GM18861 (cell line): ENCODE measurements around the gene ELMO2.

Experiments used
- ATAC-seq: cut with Tn5 transposase; IDR thresholded peaks from one replicate; pipeline ENCODE4 v1.9.1; 2021; ENCODE audit not compliant: unreplicated experiment

Gene ELMO2

GRCh38 chr20:46334303-46334904, 72.0 kb downstream of the ELMO2 start:
- no peak for ATAC-seq

- no peak for ATAC-seq
Observed at GRCh38 chr20:46333161-46333991, 73.0 kb downstream of the ELMO2 start.

GRCh38 chr20:46332373-46333160, 73.8 kb downstream of the ELMO2 start:
- ATAC-seq, result no peak

DNA sequence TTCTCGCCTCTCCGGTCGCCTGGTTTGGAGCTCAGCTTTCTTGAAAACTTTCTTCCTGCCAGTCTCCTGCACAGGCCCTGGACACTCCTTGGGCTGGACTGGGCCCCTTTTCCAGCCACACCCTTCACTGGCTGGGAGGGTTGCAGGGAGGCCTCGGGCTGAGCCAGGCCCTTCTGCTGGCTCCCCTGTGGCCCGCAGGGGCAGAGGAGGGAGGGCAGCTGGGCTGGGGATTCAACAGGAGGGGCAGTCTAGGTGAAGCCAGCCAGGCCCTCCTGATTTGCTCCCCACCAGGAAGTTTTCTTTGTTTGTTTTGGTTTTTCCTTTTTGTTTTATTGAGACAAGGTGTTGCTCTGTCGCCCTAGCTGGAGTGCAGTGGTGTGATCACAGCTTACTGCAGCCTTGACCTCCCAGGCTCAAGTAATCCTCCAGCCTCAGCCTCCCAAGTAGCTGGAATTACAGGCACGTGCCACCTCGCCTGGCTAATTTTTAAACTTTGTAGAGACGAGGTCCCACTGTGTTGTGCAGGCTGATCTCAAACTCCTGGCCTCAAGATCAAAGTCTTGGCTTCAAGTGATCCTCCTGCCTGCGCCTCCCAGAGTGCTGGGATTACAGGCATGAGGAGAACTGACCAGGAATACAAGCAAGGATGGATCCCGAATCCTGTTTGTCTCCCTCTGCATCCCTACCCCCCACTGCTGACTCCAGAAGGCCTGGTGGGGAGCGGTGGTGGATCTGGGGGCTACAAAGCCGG, 74.6 kb downstream of the ELMO2 start:
- ATAC-seq, result no peak

DNA sequence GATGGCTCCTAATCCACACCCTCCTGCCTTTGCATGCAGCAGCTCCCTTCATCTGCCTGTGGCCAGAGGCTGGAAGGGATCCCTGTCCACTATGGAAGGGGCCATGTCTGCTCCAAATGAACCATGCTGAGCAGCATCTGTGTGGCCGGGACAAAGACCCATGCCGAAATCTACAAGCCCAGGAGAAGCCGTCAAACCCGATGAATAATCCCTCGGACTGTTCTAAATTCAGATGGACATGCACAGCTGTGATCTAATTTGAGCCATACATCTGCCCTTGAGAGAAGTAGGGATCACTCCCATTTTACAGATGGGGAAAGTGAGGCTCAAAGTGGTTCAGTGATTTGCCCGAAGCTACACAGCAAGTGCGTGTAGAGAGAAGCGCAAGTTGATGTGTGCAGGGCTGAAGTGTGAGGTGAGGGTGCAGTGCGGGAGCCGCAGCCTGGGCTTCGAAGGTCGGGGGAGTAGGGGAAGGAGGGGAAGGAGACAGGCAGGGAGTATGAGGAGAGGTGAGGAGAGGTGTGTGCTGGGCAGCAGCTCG, 75.5 kb downstream of the ELMO2 start:
- no peak for ATAC-seq

GRCh38 chr20:46330072-46330763, 76.2 kb downstream of the ELMO2 start:
- ATAC-seq, result no peak

GRCh38 chr20:46328200-46328882, 78.1 kb downstream of the ELMO2 start:
- no peak for ATAC-seq

DNA sequence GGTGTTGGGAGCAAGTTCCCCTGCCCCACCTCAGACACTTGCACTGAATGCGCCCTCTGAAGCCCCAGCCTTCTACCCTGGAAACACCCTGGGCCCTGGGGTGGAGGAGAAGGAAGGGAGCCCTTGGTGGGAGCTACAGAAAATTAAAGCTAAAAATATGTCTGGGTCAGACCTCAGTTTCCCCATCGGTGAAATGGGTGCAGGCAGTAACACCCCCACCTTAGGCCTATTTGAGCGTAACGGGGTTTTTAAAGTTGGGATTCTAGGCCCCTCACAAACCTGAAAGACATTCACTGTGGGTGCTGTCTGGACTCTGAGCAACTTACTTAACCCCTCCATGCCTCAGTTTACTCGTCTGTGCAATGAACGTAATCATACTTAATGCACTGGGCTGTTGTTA, 78.9 kb downstream of the ELMO2 start:
- no peak for ATAC-seq

DNA sequence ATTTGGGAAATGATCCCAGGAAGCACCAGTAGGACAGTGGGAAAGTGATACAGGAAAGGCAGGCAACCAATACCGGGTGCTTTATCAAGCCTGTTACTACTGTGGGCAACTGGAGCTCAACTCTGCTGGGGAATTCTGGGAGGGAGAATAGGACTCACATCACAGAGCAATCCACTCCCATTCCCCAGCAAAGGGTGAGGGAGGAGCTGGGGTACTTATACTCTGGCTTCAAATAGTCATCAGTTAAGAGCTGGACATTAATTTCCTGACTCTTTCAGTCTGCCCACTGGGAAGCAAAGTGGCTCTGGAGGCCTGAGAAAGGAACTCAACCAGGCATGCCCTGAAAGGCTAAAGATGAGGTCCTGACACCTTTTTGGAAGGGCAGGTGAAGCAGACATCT, 80.6 kb downstream of the ELMO2 start:
- ATAC-seq, result no peak

DNA sequence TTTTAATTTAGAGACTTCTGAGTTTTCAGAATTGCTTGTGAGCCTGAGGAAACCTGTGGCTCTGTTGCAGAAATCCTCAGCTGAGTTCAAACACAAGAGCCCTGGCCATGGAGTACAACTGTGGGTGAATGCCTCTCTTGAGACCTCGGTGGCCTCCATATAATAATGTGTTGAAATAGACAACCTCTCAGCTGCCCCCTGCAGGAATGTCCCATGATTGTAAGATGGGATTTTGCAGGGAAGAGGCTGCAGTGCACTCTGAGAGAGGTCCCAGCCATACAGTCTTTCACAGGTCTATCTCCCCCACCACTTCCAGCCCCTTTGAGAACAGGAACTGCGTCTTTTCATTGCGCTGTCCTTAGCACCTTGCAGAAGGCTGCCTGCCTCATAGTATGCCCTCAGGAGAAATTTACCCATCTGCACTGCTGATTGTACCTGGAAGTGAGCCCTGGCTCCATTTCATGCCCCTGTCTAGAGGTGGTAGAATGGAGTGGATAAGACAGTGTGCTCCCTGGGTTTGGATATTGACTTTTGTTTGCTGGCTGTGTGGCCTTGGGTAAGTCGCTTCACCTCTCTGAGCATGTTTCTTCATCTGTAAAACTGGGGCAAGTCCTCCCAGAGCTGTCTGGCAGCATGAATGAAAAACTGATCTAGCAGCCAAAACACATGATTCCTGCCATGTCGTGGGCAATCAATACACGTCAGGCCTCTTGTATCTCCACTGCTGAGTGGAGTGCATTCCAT, 81.3 kb downstream of the ELMO2 start:
- ATAC-seq, result no peak

GRCh38 chr20:46324379-46324778, 82.0 kb downstream of the ELMO2 start:
- no peak for ATAC-seq

DNA sequence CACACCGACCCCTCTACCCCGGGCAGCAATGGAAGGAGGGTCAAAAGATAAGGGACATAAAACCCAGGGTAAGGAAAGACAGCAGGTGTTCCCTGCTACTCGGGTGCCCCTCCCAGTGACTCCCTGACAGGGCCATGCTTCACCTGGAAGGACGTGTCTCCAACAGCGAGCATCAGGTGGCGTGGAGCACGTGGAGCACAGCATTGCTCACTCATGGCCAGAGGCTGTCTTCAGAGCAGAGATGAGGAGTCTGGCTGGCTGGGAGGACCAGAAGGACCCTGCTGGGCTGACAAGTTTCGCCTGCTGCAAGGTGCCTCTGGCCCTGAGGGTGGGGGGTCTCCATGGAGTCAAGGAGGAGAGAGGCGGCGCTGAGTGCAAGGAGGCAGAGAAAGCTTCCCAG, 82.9 kb downstream of the ELMO2 start:
- ATAC-seq, result no peak

DNA sequence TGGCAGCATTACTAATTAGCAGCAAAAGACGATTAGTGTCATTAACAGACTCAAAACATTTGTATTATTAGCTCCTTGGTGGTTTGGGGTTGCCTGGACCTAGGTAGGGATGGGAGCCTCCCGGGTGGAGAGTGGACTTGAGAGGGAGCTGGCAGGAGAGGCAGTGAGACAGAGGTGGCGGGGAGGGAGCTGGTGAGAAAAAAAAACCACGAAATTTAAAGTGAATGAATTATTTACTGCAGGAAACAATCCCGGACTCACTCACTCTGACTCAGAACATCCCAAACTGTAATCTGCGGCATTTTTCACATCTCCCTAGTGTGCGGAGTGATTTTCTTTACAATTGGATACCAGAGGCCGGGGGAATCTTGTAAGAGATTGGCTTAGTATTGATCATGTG, 83.8 kb downstream of the ELMO2 start:
- ATAC-seq, result no peak

DNA sequence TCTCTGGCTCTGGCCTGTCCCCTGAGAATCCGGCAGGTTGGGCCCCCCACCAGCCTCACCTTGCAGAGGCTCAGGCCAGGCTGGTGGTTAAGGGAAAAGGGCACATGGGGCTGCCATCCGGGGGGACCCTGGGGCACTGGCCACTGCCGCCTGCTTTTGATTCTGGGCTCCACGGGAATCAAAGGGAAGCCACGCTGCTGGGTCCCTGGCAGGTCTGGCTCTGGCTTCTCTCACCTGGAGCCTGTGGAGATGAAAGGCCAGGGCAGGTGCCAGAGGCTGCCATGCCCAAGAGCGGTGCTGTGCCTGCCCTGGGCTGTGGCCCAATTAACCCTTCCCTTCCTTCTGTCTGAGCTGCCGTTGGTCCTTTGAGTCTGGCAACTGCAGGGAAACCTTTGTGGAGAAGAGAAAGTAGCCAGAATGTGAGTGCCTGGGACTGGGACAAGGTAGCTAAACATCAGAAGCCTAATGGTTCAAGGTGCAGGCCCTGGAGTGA, 88.7 kb downstream of the ELMO2 start:
- no peak for ATAC-seq

DNA sequence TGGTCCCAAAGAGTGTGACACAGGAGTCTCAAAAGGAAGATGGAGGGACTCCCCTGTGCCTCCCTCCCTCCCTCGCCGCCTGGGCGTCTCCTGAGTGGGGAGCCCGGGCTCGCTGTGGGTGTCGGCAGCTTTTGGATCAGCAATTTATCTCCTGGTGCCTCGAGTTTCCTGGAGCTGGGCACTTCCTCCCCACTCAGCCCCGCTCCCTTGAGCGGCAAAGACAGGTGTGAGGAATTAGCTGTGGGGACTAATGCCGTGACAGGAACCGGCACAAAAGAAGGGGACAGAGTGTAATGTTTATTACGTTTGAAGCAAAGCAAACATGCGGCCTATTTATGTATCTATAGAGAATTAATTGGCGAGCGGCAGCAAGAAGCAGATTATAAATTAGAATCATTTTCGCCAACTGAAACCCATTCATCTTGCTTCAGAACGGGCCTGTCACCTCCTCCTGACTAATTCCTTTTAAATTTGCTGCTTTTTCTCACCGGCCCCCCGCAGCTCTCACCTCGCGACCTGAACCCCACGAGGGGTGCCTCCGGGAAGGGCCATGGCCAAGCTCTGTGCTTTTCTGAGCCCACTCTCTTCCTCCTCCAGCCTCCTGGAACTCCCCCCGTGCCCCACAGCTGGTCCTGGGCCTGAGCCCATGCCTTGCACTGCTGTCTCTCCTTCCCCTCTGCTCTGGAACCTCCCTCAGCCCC, 89.3 kb downstream of the ELMO2 start:
- ATAC-seq, result no peak
